MM.1S (cell line): ENCODE data around the gene GPR27.

Source experiments
- DNase-seq: peaks from one replicate; pipeline ENCODE4 v3.0.0-alpha.2; 2015
- H2AFZ ChIP-seq: fragments of 300-600 bp; sonication (generic); 2 replicates; pipeline ENCODE4 v1.6.0; 2016; ENCODE audit warnings: antibody characterized with exemption, low read length
- H3F3A ChIP-seq: fragments of 300-600 bp; sonication (generic); 2 replicates; pipeline ENCODE4 v1.6.1; 2016; ENCODE audit warnings: mild to moderate bottlenecking, antibody characterized with exemption, low read length, moderate library complexity, mixed read lengths; ENCODE audit not compliant: insufficient read depth
- H3K27ac ChIP-seq: fragments of 300-600 bp; sonication (generic); 2 replicates; pipeline ENCODE4 v1.5.1; 2016; ENCODE audit warnings: mild to moderate bottlenecking, low read length
- H3K27me3 ChIP-seq: fragments of 300-600 bp; sonication (generic); replicated peaks from 2 replicates; pipeline ENCODE4 v1.6.0; 2016; ENCODE audit warnings: low read length; ENCODE audit not compliant: insufficient read depth
- H3K36me3 ChIP-seq: fragments of 300-600 bp; sonication (generic); replicated peaks from 2 replicates; pipeline ENCODE4 v1.6.1; 2016; ENCODE audit warnings: mild to moderate bottlenecking, low read length, mixed read lengths; ENCODE audit not compliant: insufficient read depth
- H3K4me1 ChIP-seq: fragments of 300-600 bp; sonication (generic); 2 replicates; pipeline ENCODE4 v1.6.1; 2016; ENCODE audit warnings: low read length, mixed read lengths
- H3K4me2 ChIP-seq: fragments of 300-600 bp; sonication (generic); 2 replicates; pipeline ENCODE4 v1.6.0; 2016; ENCODE audit warnings: low read depth, low read length
- H3K4me3 ChIP-seq: fragments of 300-600 bp; sonication (generic); 2 replicates; pipeline ENCODE4 v1.5.1; 2016; ENCODE audit warnings: low read length, mixed read lengths
- H3K79me2 ChIP-seq: fragments of 300-600 bp; sonication (generic); 2 replicates; pipeline ENCODE4 v1.6.1; 2016; ENCODE audit warnings: mixed run types, low read length, mixed read lengths
- H3K9ac ChIP-seq: fragments of 300-600 bp; sonication (generic); 2 replicates; pipeline ENCODE4 v1.6.1; 2016; ENCODE audit warnings: low read length, mixed read lengths
- H3K9me2 ChIP-seq: fragments of 300-600 bp; sonication (generic); replicated peaks from 2 replicates; pipeline ENCODE4 v1.6.1; 2016; ENCODE audit warnings: mild to moderate bottlenecking, low read length, mixed read lengths; ENCODE audit not compliant: insufficient read depth
- H3K9me3 ChIP-seq: fragments of 300-600 bp; sonication (generic); replicated peaks from 2 replicates; pipeline ENCODE4 v1.6.1; 2016; ENCODE audit warnings: mild to moderate bottlenecking, low read length, mixed read lengths; ENCODE audit not compliant: insufficient read depth
- H4K20me1 ChIP-seq: fragments of 300-600 bp; sonication (generic); 2 replicates; pipeline ENCODE4 v1.6.1; 2016; ENCODE audit warnings: mild to moderate bottlenecking, low read length, moderate library complexity, mixed read lengths; ENCODE audit not compliant: insufficient read depth
- EZH2 ChIP-seq: fragments of 300-600 bp; sonication (generic); optimal IDR thresholded peaks from 2 replicates; pipeline ENCODE3; 2017; ENCODE audit warnings: low read depth, mild to moderate bottlenecking, antibody characterized with exemption, low read length, mixed read lengths
- EZH2phosphoT487 ChIP-seq: fragments of 300-600 bp; sonication (generic); IDR thresholded peaks from 2 replicates; pipeline ENCODE4 v1.6.1; 2018; ENCODE audit warnings: antibody characterized with exemption, low read length
- TF ChIP-seq, protein P1 (sequence below): fragments of 300-600 bp; sonication (generic); IDR thresholded peaks from 2 replicates; pipeline ENCODE4 v1.5.1; 2016; ENCODE audit warnings: antibody characterized with exemption, low read length, mixed read lengths

The GPR27 gene

DNA sequence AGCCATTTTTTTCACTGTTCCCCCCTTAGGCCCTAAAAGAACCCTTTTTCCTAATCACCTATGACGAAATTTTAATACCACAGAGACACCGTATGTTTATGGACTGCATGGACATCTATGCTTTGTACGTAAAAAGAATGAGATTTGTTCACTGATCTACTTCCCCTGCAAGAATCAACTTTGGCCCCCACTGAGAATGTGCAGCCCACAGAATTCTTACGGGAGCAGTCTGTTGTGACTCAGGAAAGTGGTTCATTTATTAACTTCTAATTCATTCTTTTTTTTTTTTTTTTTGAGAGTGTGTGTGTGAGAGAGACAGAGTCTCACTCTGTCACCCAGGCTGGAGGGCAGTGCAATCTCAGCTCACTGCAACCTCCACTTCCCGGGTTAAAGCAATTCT lies 46.1 kb upstream of the GPR27 start:
- H3K27me3 ChIP-seq: no peaks in the 10 kb centered on the region
- H3F3A ChIP-seq: no peaks in the 10 kb centered on the region
- H3K79me2 ChIP-seq: peaks cover 29% of the 10 kb centered on the region
- no peak overlapping the region for H3K4me3 ChIP-seq
- TF ChIP-seq EZH2phosphoT487 (no peak), EZH2 (no peak)
- TF ChIP-seq, protein P1, sequence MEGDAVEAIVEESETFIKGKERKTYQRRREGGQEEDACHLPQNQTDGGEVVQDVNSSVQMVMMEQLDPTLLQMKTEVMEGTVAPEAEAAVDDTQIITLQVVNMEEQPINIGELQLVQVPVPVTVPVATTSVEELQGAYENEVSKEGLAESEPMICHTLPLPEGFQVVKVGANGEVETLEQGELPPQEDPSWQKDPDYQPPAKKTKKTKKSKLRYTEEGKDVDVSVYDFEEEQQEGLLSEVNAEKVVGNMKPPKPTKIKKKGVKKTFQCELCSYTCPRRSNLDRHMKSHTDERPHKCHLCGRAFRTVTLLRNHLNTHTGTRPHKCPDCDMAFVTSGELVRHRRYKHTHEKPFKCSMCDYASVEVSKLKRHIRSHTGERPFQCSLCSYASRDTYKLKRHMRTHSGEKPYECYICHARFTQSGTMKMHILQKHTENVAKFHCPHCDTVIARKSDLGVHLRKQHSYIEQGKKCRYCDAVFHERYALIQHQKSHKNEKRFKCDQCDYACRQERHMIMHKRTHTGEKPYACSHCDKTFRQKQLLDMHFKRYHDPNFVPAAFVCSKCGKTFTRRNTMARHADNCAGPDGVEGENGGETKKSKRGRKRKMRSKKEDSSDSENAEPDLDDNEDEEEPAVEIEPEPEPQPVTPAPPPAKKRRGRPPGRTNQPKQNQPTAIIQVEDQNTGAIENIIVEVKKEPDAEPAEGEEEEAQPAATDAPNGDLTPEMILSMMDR: no peak
- H3K4me1 ChIP-seq: peaks cover 13% of the 10 kb centered on the region
- H3K36me3 ChIP-seq: no peaks in the 10 kb centered on the region; the same call in 1 of the 2 replicates
- H2AFZ ChIP-seq: no peak overlapping the region
- no peak overlapping the region for H3K27ac ChIP-seq
- H3K4me2 ChIP-seq: no peak overlapping the region
- DNase-seq: no peak
- H3K9me2 ChIP-seq: no peaks in the 10 kb centered on the region
- no peaks in the 10 kb centered on the region for H3K9me3 ChIP-seq
- H4K20me1 ChIP-seq: no peaks in the 10 kb centered on the region
- H3K9ac ChIP-seq: no peak overlapping the region

DNA sequence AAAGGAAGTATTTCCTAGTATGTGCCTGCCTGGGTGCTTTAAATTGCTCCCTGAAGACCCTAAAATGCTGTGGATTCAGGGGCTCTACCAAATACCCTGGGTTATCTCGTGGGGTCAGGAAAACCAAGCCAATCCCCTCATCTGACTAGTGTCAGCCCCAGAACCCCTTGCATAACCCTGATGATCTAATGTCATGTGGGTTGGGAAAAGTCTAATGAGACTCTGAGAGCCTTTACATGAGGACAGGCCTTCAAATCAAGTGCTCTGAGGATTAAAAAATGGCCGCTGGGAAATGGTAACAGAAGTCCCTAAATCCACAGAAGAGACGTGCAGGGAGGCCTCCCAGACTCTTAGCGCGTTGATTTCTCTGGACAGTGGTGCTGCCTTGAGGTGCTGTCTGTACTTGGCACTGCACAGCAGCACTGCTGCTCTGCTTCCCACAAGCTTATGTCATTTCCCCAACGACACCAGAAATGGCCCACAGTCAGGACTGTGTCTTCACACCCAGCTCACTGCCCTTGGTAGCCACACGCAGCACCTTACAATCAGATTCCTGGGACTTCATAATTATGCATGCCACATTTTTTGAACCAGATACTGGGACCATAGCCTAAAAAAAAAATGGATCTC lies 45.1 kb upstream of the GPR27 start:
- no peaks in the 10 kb centered on the region; the same call in 1 of the 2 replicates for H3K36me3 ChIP-seq
- no peak overlapping the region for H3K9ac ChIP-seq
- H3K4me2 ChIP-seq: no peak overlapping the region
- H3K27ac ChIP-seq: no peak overlapping the region
- H3K9me2 ChIP-seq: no peaks in the 10 kb centered on the region
- H3K4me1 ChIP-seq: peaks cover 23% of the 10 kb centered on the region
- DNase-seq: no peak
- H2AFZ ChIP-seq: no peak overlapping the region
- no peaks in the 10 kb centered on the region for H3K9me3 ChIP-seq
- H4K20me1 ChIP-seq: no peaks in the 10 kb centered on the region
- H3K27me3 ChIP-seq: no peaks in the 10 kb centered on the region
- peaks cover 38% of the 10 kb centered on the region for H3K79me2 ChIP-seq
- H3F3A ChIP-seq: no peaks in the 10 kb centered on the region
- H3K4me3 ChIP-seq: no peak overlapping the region
- TF ChIP-seq EZH2 (no peak), EZH2phosphoT487 (no peak)
- TF ChIP-seq, protein P1: no peak

DNA sequence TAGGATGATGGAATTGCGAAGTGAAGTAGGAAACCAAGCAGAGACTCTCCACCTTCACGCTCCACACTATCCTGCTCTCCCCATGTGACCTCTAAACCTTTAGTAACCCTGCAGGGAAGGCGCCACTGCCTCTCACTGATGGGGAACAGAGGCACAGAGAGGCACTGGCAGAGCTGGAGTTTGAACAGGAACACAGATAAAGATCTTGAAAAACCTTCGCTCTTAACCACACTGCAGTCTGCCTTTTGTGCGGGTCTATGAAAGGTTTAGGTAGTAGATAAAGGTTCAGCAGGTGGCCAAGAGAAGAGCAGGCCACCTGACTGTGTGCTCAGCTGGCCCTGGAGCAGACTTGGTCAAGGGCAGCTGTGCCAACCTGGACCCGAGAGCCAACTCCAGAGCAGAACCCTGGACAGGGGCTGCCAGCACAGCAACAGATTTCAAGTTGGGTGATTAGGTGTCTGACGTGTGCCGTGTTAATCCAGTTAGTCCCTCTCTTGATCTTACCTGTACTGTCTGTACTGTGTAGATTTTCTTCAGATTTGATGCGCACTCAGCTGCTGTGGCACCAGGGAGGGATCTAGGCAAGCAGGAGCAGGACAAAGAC lies 43.6 kb upstream of the GPR27 start:
- Histone ChIP-seq H3K9ac (no peak overlapping the region), H3K27me3 (no peaks in the 10 kb centered on the region)

More for the DNA sequence above, 43.6 kb upstream of the GPR27 start:
- no peak overlapping the region; the same call in 1 of the 2 replicates for H3K27ac ChIP-seq
- no peak overlapping the region for H2AFZ ChIP-seq
- TF ChIP-seq EZH2phosphoT487 (no peak), EZH2 (no peak)
- TF ChIP-seq, protein P1: no peak
- no peaks in the 10 kb centered on the region; the same call in 1 of the 2 replicates for H3K36me3 ChIP-seq
- H3K4me1 ChIP-seq: peaks cover 25% of the 10 kb centered on the region
- H4K20me1 ChIP-seq: no peaks in the 10 kb centered on the region
- no peak overlapping the region for H3K4me3 ChIP-seq
- H3K79me2 ChIP-seq: peaks cover 48% of the 10 kb centered on the region
- H3K9me2 ChIP-seq: no peaks in the 10 kb centered on the region
- peak overlapping the region; percentile 35; the same call in 1 of the 2 replicates for H3K4me2 ChIP-seq
- no peaks in the 10 kb centered on the region for H3F3A ChIP-seq
- no peak for DNase-seq
- H3K9me3 ChIP-seq: no peaks in the 10 kb centered on the region
